HG02973 (cell line): Measurements from ENCODE around the gene FIBCD1.

Source experiments
- ATAC-seq: cut with Tn5 transposase; IDR thresholded peaks from one replicate; pipeline ENCODE4 v1.9.1; 2021; ENCODE audit warnings: moderate library complexity; ENCODE audit not compliant: unreplicated experiment

The FIBCD1 gene

GRCh38 chr9:130923611-130924447 lies 15.2 kb downstream of the FIBCD1 start:
- ATAC-seq, result no peak

- ATAC-seq, result no peak
These were observed 16.0 kb downstream of the FIBCD1 start for GRCh38 chr9:130922893-130923610.

- ATAC-seq, result no peak
These were observed 16.8 kb downstream of the FIBCD1 start for GRCh38 chr9:130921989-130922892.

GRCh38 chr9:130921300-130921988 lies 17.6 kb downstream of the FIBCD1 start:
- no peak for ATAC-seq

- no peak for ATAC-seq
These were observed 18.2 kb downstream of the FIBCD1 start for GRCh38 chr9:130920762-130921299.

- ATAC-seq, result no peak
These were observed 18.8 kb downstream of the FIBCD1 start for GRCh38 chr9:130920233-130920632.

- ATAC-seq, result no peak
These were observed 19.4 kb downstream of the FIBCD1 start for GRCh38 chr9:130919559-130920145.

- ATAC-seq, result no peak
These were observed 20.1 kb downstream of the FIBCD1 start for GRCh38 chr9:130918826-130919558.

- ATAC-seq, result no peak
These were observed 20.8 kb downstream of the FIBCD1 start for GRCh38 chr9:130918101-130918825.

GRCh38 chr9:130917168-130917960 lies 21.7 kb downstream of the FIBCD1 start:
- ATAC-seq, result no peak

GRCh38 chr9:130915096-130915447 lies 24.0 kb downstream of the FIBCD1 start:
- ATAC-seq, result no peak

GRCh38 chr9:130914417-130915095 lies 24.5 kb downstream of the FIBCD1 start:
- ATAC-seq, result no peak

GRCh38 chr9:130913599-130914416 lies 25.2 kb downstream of the FIBCD1 start:
- ATAC-seq, result no peak

- ATAC-seq, result no peak
These were observed 26.0 kb downstream of the FIBCD1 start for GRCh38 chr9:130912932-130913598.

GRCh38 chr9:130911254-130912049 lies 27.6 kb downstream of the FIBCD1 start:
- no peak for ATAC-seq
